DOHH2 (cell line): ENCODE measurements around the gene LARGE1.

Experiments
- H3F3A ChIP-seq: fragments of 200-600 bp; sonication (generic), shearing (Covaris generic); 2 replicates; pipeline ENCODE4 v1.6.0; 2016; ENCODE audit warnings: antibody characterized with exemption, mild to moderate bottlenecking; ENCODE audit not compliant: control insufficient read depth, insufficient read depth
- H3K27ac ChIP-seq: fragments of 200-600 bp; sonication (generic); 2 replicates; pipeline ENCODE4 v1.5.1; 2014; ENCODE audit warnings: low read depth, mild to moderate bottlenecking, low read length, moderate library complexity
- H3K27me3 ChIP-seq: fragments of 200-600 bp; sonication (generic); 2 replicates; pipeline ENCODE4 v1.6.1; 2014; ENCODE audit warnings: mild to moderate bottlenecking, low read length, mixed read lengths; ENCODE audit not compliant: control insufficient read depth
- H3K36me3 ChIP-seq: fragments of 200-600 bp; sonication (generic); 2 replicates; pipeline ENCODE4 v1.6.1; 2014; ENCODE audit warnings: mild to moderate bottlenecking, low read length, moderate library complexity, mixed read lengths; ENCODE audit not compliant: control insufficient read depth
- H3K4me1 ChIP-seq: fragments of 200-600 bp; sonication (generic); 2 replicates; pipeline ENCODE4 v1.6.1; 2014; ENCODE audit warnings: mild to moderate bottlenecking, low read length, mixed read lengths; ENCODE audit not compliant: control insufficient read depth
- H3K4me2 ChIP-seq: fragments of 200-600 bp; sonication (generic); 2 replicates; pipeline ENCODE4 v1.6.0; 2014; ENCODE audit warnings: mild to moderate bottlenecking, low read length, moderate library complexity
- H3K4me3 ChIP-seq: fragments of 200-600 bp; sonication (generic); 2 replicates; pipeline ENCODE4 v1.5.1; 2014; ENCODE audit warnings: mild to moderate bottlenecking, low read length, mixed read lengths
- H3K79me2 ChIP-seq: fragments of 200-600 bp; sonication (generic); 2 replicates; pipeline ENCODE4 v1.6.1; 2014; ENCODE audit warnings: mild to moderate bottlenecking, low read length, mixed read lengths; ENCODE audit not compliant: control insufficient read depth
- H3K9me2 ChIP-seq: fragments of 200-600 bp; sonication (generic); replicated peaks from 2 replicates; pipeline ENCODE4 v1.6.1; 2014; ENCODE audit warnings: mild to moderate bottlenecking, low read length, mixed read lengths; ENCODE audit not compliant: control insufficient read depth
- H3K9me3 ChIP-seq: fragments of 200-600 bp; sonication (generic); 2 replicates; pipeline ENCODE4 v1.6.1; 2014; ENCODE audit warnings: antibody characterized with exemption, low read length, mixed read lengths; ENCODE audit not compliant: control insufficient read depth, insufficient read depth
- H4K20me1 ChIP-seq: fragments of 200-600 bp; sonication (generic); 2 replicates; pipeline ENCODE4 v1.6.0; 2014; ENCODE audit warnings: low read depth, mild to moderate bottlenecking, antibody characterized with exemption, low read length, moderate library complexity; ENCODE audit not compliant: control insufficient read depth, insufficient read depth
- EZH2phosphoT487 ChIP-seq: fragments of 200-600 bp; sonication (generic); IDR thresholded peaks from 2 replicates; pipeline ENCODE4 v1.6.1; 2017; ENCODE audit warnings: borderline replicate concordance, mild to moderate bottlenecking, antibody characterized with exemption, low read length, moderate library complexity, mixed read lengths
- TF ChIP-seq, protein P1 (sequence below): fragments of 200-600 bp; sonication (generic); IDR thresholded peaks from one replicate; pipeline ENCODE4 v1.5.1; 2014; ENCODE audit warnings: antibody characterized with exemption, mild to moderate bottlenecking, low read depth, low read length; ENCODE audit not compliant: poor library complexity, severe bottlenecking

Gene LARGE1

DNA sequence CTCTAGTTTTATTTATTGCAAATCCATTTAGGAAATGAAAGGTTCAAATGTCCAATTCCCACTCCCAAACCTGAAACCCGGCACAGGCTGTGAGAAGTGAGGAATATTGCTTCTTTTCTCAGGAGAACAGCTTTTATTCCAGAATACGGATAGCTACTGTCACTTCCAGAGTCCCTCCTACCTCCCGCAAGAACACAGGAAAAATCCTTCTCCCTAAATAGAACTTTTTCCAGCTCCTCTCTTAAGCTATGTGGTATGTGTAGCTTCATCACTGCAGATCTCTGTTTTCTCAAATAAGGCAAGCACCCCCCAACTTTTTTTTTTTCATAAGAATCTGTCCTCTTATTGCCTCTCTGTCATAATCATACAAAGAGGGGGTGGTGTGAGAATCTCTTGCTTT is 126.8 kb downstream of the LARGE1 start:
- Histone ChIP-seq H3K36me3 (no peaks in the 10 kb centered on the region), H3K27ac (no peak overlapping the region), H3K9me3 (peaks cover 9% of the 10 kb centered on the region; the same call in 1 of the 2 replicates), H4K20me1 (no peaks in the 10 kb centered on the region), H3K79me2 (no peaks in the 10 kb centered on the region), H3K4me1 (no peaks in the 10 kb centered on the region), H3K27me3 (no peaks in the 10 kb centered on the region), H3F3A (no peaks in the 10 kb centered on the region), H3K4me2 (no peak overlapping the region), H3K9me2 (no peaks in the 10 kb centered on the region), H3K4me3 (no peak overlapping the region)
- TF ChIP-seq, protein P1, sequence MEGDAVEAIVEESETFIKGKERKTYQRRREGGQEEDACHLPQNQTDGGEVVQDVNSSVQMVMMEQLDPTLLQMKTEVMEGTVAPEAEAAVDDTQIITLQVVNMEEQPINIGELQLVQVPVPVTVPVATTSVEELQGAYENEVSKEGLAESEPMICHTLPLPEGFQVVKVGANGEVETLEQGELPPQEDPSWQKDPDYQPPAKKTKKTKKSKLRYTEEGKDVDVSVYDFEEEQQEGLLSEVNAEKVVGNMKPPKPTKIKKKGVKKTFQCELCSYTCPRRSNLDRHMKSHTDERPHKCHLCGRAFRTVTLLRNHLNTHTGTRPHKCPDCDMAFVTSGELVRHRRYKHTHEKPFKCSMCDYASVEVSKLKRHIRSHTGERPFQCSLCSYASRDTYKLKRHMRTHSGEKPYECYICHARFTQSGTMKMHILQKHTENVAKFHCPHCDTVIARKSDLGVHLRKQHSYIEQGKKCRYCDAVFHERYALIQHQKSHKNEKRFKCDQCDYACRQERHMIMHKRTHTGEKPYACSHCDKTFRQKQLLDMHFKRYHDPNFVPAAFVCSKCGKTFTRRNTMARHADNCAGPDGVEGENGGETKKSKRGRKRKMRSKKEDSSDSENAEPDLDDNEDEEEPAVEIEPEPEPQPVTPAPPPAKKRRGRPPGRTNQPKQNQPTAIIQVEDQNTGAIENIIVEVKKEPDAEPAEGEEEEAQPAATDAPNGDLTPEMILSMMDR, result no peak
- no peak for TF ChIP-seq EZH2phosphoT487

DNA sequence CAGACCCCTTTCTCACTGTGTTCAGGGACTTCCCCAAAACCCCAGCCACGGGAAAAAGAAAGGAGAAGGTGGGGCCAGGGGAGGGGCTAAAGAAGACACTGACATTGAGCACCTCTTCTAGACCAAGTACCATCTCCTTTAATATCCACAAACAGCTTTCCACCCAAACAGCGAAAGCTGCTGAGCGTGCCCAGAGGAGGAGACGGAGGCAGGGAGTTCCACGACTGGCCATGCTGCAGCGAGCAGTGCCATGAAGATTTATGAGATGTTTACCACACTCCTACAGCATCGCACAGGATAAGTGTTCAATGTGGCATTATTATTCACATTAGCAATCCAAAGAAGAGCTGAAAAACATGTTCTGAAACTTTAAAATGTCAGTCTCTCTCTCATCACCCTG is 127.4 kb downstream of the LARGE1 start:
- H3F3A ChIP-seq, result no peaks in the 10 kb centered on the region
- H4K20me1 ChIP-seq, result no peaks in the 10 kb centered on the region
- H3K4me2 ChIP-seq, result no peak overlapping the region
- no peaks in the 10 kb centered on the region for H3K9me2 ChIP-seq
- no peaks in the 10 kb centered on the region for H3K4me1 ChIP-seq
- H3K36me3 ChIP-seq, result no peaks in the 10 kb centered on the region
- H3K27ac ChIP-seq, result no peak overlapping the region
- peaks cover 16% of the 10 kb centered on the region; the same call in 1 of the 2 replicates for H3K9me3 ChIP-seq
- no peak overlapping the region for H3K4me3 ChIP-seq
- no peaks in the 10 kb centered on the region for H3K27me3 ChIP-seq
- TF ChIP-seq EZH2phosphoT487, result no peak
- TF ChIP-seq, protein P1, result no peak
- H3K79me2 ChIP-seq, result no peaks in the 10 kb centered on the region

DNA sequence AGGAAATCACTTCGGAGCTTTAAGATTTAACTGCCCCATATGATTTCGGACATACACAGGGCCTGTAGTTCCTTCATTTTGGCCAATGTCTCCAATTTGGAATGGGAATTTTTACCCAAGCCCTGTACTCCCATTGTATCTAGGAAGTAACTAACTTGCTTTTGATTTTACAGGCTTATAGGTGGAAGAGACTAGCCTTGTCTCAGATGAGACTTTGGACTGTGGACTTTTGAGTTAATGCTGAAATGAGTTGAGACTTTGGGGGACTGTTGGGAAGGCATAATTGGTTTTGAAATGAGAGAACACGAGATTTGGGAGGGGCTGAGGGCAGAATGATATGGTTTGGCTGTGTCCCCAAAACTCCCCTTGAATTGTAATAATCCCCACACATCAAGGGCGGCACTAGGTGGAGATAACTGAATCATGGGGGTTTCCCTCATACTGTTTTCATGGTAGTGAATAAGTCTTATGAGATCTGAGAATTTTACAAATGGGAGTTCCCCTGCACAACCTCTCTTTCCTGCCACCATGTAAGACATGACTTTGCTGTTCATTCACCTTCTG is 130.5 kb downstream of the LARGE1 start:
- Histone ChIP-seq H3K9me2 (no peaks in the 10 kb centered on the region), H3F3A (no peaks in the 10 kb centered on the region), H3K79me2 (no peaks in the 10 kb centered on the region), H3K27me3 (no peaks in the 10 kb centered on the region), H3K4me3 (no peak overlapping the region), H3K9me3 (peaks cover 16% of the 10 kb centered on the region; the same call in 1 of the 2 replicates), H3K4me2 (no peak overlapping the region), H3K27ac (no peak overlapping the region), H3K4me1 (no peaks in the 10 kb centered on the region), H4K20me1 (no peaks in the 10 kb centered on the region), H3K36me3 (no peaks in the 10 kb centered on the region)
- no peak for TF ChIP-seq EZH2phosphoT487
- TF ChIP-seq, protein P1, result no peak
